Smooth muscle cell (in vitro differentiated cells): ENCODE measurements around the gene NEK6. TPM values are rescaled to one million over a fixed set of nuclear protein-coding genes. Genes with fewer than 3 reads are reported as not detected.

Source experiments
- DNase-seq: peaks from one replicate; lab custom pipeline; 2025; ENCODE audit not compliant: unreplicated experiment; lab: John Stamatoyannopoulos, UW
- H2AFZ ChIP-seq: fragments of 200-600 bp; sonication (generic); 2 replicates; pipeline ENCODE4 v1.6.0; 2016; ENCODE audit warnings: antibody characterized with exemption, low read depth, mild to moderate bottlenecking
- H3F3A ChIP-seq: fragments of 200-600 bp; sonication (generic); 2 replicates; pipeline ENCODE4 v1.6.0; 2017; ENCODE audit warnings: antibody characterized with exemption, low read depth
- H3K27ac ChIP-seq: fragments of 200-600 bp; sonication (generic); 2 replicates; pipeline ENCODE4 v1.5.1; 2016; ENCODE audit warnings: low read depth, mild to moderate bottlenecking
- H3K27me3 ChIP-seq: fragments of 200-600 bp; sonication (generic); 2 replicates; pipeline ENCODE4 v1.6.1; 2016; ENCODE audit warnings: low read depth, mild to moderate bottlenecking
- H3K36me3 ChIP-seq: fragments of 200-600 bp; sonication (generic); 2 replicates; pipeline ENCODE4 v1.5.1; 2016; ENCODE audit warnings: low read depth
- H3K4me1 ChIP-seq: fragments of 200-600 bp; sonication (generic); 2 replicates; pipeline ENCODE4 v1.5.1; 2016; ENCODE audit warnings: low read depth
- H3K4me2 ChIP-seq: fragments of 200-600 bp; sonication (generic); 2 replicates; pipeline ENCODE4 v1.6.0; 2016; ENCODE audit warnings: mild to moderate bottlenecking
- H3K4me3 ChIP-seq: fragments of 200-600 bp; sonication (generic); 2 replicates; pipeline ENCODE4 v1.5.1; 2016; ENCODE audit warnings: mild to moderate bottlenecking
- H3K79me2 ChIP-seq: fragments of 200-600 bp; sonication (generic); 2 replicates; pipeline ENCODE4 v1.6.0; 2016; ENCODE audit warnings: low read depth, mild to moderate bottlenecking
- H3K9ac ChIP-seq: fragments of 200-600 bp; sonication (generic); 2 replicates; pipeline ENCODE4 v1.6.0; 2016; ENCODE audit warnings: low read depth
- H3K9me3 ChIP-seq: fragments of 200-600 bp; sonication (generic); replicated peaks from 2 replicates; pipeline ENCODE4 v1.5.1; 2016; ENCODE audit warnings: low read depth
- H4K20me1 ChIP-seq: fragments of 200-600 bp; sonication (generic); 2 replicates; pipeline ENCODE4 v1.6.0; 2016; ENCODE audit warnings: low read depth
- CTCF ChIP-seq: fragments of 200-600 bp; sonication (generic); IDR thresholded peaks from 2 replicates; pipeline ENCODE4 v1.5.1; 2017; ENCODE audit warnings: borderline replicate concordance, mild to moderate bottlenecking, antibody characterized with exemption; ENCODE audit not compliant: insufficient read depth, poor library complexity, severe bottlenecking
- WGBS: methylation state at CpG from one replicate; pipeline ENCODE4 v1.1.7; 2016; ENCODE audit warnings: low lambda C conversion rate; 5-methylcytosine and 5-hydroxymethylcytosine counted together
- polyA plus RNA-seq: library from polyadenylated mRNA; unstranded; fragments of >200 nt; fragmentation: Nextera tagmentation; extraction: Ambion mirVana; gene quantifications from 2 replicates; pipeline ENCODE4 v1.2.1, GENCODE V29; 2016
- total RNA-seq: library from RNA; depleted of rRNA; stranded (reverse); fragments of >200 nt; gene quantifications from 2 replicates; pipeline ENCODE4 v1.2.3, GENCODE V29; 2014

NEK6 gene
- total and polyA plus RNA-seq, 2 experiments from 2014 or later: 45.9 to 108 TPM

GRCh38 chr9:124218987-124219461 lies 38.7 kb upstream of the NEK6 start:
- H2AFZ ChIP-seq: no peak overlapping the region
- no peaks in the 10 kb centered on the region for H4K20me1 ChIP-seq
- no peak overlapping the region for H3K4me2 ChIP-seq
- TF ChIP-seq CTCF: no peak
- H3K9ac ChIP-seq: no peak overlapping the region
- no peak overlapping the region for H3K4me3 ChIP-seq
- no peaks in the 10 kb centered on the region for H3K4me1 ChIP-seq
- H3K36me3 ChIP-seq: no peaks in the 10 kb centered on the region
- no peaks in the 10 kb centered on the region for H3K27me3 ChIP-seq
- no peak for DNase-seq
- H3K27ac ChIP-seq: no peak overlapping the region
- no peaks in the 10 kb centered on the region for H3F3A ChIP-seq
- WGBS: 81% methylated on average over 2 of the region's 2 CpGs
- H3K79me2 ChIP-seq: no peaks in the 10 kb centered on the region
- H3K9me3 ChIP-seq: no peaks in the 10 kb centered on the region

DNA sequence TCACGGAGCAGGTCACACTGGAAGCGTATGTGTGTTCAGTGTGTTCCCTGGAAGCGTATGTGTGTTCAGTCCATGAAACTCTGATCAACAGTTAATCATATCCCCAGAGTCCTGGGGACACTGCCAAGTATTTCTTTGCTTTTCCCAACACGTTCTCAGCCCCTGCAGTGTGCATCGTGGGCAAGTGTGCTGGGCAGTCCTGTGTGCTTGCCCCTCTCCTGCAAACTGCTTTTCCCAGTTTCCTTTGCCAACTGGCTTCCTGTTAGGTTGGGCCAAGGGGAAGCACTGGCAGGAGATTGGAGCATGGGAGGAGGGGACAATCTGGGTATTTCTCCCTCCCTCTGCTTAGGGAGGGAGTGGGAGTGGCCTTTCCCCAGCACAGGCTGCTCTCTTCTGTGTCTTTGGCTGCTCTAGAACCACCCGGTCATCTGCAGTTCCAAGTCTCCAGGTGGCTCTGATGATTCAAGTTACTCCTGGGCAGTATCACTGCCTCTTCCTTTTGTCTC lies 36.8 kb upstream of the NEK6 start:
- TF ChIP-seq CTCF: no peak
- Histone ChIP-seq H3K4me3 (no peak overlapping the region), H3K36me3 (no peaks in the 10 kb centered on the region), H3K9me3 (no peaks in the 10 kb centered on the region), H2AFZ (no peak overlapping the region), H4K20me1 (no peaks in the 10 kb centered on the region), H3K4me1 (no peaks in the 10 kb centered on the region), H3K9ac (no peak overlapping the region), H3K79me2 (no peaks in the 10 kb centered on the region), H3K27me3 (no peaks in the 10 kb centered on the region), H3K4me2 (no peak overlapping the region), H3K27ac (no peak overlapping the region), H3F3A (no peaks in the 10 kb centered on the region)
- 72% methylated on average over 6 of the region's 6 CpGs for WGBS
- DNase-seq: no peak

DNA sequence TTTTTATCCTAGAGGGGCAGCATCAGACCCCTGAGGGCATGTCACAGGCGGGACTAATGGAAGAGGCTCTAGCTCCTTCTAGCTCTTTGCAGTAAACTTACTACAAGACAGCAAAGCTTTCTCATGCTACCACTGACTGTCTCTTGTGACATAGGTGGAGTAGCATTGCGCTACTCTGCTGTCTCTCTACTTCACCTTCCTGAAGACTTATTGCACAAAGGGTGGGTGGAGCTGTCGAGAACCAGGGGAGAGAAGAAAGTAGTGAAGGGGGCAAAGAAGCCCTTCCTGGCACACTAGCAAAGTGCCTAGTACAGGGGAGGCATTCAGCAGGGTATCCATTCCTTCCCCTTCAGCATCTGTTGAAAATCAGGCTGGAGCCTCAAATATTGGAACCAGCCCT lies 36.1 kb upstream of the NEK6 start:
- Histone ChIP-seq H4K20me1 (no peaks in the 10 kb centered on the region), H3K79me2 (no peaks in the 10 kb centered on the region), H3K9ac (no peak overlapping the region), H3F3A (no peaks in the 10 kb centered on the region), H3K4me1 (no peaks in the 10 kb centered on the region), H2AFZ (no peak overlapping the region), H3K27me3 (no peaks in the 10 kb centered on the region), H3K4me3 (no peak overlapping the region), H3K36me3 (no peaks in the 10 kb centered on the region), H3K27ac (no peak overlapping the region), H3K9me3 (no peaks in the 10 kb centered on the region), H3K4me2 (no peak overlapping the region)
- 99% methylated on average over 3 of the region's 3 CpGs for WGBS
- TF ChIP-seq CTCF: no peak
- no peak for DNase-seq

- Histone ChIP-seq H3K36me3 (no peaks in the 10 kb centered on the region), H3K4me2 (no peak overlapping the region), H4K20me1 (no peaks in the 10 kb centered on the region), H3K4me3 (no peak overlapping the region), H3K9ac (no peak overlapping the region), H3K27me3 (no peaks in the 10 kb centered on the region), H3K79me2 (no peaks in the 10 kb centered on the region), H3F3A (no peaks in the 10 kb centered on the region), H3K4me1 (no peaks in the 10 kb centered on the region), H3K27ac (no peak overlapping the region), H3K9me3 (no peaks in the 10 kb centered on the region), H2AFZ (no peak overlapping the region)
- TF ChIP-seq CTCF: no peak
- 87% methylated on average over 4 of the region's 4 CpGs for WGBS
- no peak for DNase-seq
Measured at GRCh38 chr9:124222109-124222508, 35.6 kb upstream of the NEK6 start.
